GM19025 (cell line): ENCODE measurements around the gene TDP1.

ENCODE experiments used
- ATAC-seq: cut with Tn5 transposase; IDR thresholded peaks from one replicate; pipeline ENCODE4 v1.9.1; 2021; ENCODE audit warnings: mild to moderate bottlenecking, low read depth, moderate library complexity; ENCODE audit not compliant: unreplicated experiment

Gene TDP1

GRCh38 chr14:89955745-89956660, at the start of gene TDP1:
TSS of gene TDP1 (plus strand) at chr14:89955927. CDS start at chr14:89963115, 7,188 bp downstream.
- peak; percentile 56 for ATAC-seq

GRCh38 chr14:89906000-89906399, 49.7 kb upstream of the TDP1 start:
- ATAC-seq, result no peak

DNA sequence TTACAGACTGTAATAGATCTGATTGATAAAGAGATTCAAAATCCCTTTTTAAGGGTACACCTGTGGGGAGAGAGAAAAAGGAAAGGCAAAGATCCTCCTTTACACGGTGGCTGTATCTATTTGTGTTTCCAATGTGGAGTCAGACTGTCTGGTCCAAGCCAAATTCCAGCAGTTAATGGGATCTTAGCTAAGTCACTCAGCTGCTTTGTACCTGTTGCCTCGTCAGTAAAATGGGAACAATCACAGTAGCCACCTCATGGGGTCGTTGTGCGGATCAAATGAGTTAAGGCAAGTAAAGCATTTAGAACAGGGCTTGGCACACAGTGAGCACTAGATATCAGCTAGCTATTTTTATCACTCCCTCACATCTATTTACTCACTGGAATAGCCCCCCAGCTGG, 48.1 kb upstream of the TDP1 start:
- no peak for ATAC-seq

GRCh38 chr14:89908712-89909450, 46.8 kb upstream of the TDP1 start:
- no peak for ATAC-seq

DNA sequence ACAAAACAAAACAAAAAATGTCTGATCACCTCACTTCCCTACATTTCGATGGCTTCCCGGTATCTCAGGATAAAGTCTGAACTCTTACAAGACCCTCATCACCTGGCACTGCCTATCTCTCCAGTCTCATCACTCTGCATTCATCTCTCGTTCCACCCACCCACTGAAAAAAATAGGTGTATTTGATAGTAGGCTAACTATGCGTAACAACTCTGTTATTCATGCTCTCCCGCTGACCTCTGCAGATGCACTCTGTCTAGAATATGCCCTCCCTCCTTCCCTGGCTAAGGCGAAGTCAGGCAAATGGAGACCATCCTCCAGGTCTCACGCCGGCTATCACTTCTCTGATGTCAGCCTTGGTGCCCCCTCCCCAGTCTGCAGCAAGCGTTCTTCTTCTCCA, 46.1 kb upstream of the TDP1 start:
- ATAC-seq, result no peak

GRCh38 chr14:89910691-89911009, 45.1 kb upstream of the TDP1 start:
- ATAC-seq, result no peak

- ATAC-seq, result no peak
Observed at GRCh38 chr14:89911010-89911919, 44.5 kb upstream of the TDP1 start.

DNA sequence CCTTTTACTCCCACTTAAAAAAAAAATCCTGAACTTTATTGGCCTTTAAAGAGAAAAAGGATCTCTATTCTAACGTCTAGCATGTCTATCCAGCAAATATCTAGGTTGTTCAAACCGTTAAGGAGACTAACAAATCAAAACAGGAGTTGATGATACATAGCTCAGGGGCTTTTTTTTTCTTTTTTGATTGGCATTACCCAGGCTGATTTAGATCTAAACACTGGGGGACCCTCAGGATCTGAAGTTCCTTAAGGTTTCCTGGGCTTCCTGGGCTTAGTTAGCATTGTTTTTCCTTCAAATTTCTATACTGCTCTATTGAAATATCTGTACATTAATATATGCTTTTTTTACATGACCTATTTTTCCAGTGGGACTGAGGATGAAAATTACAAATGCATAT, 43.5 kb upstream of the TDP1 start:
- ATAC-seq, result no peak

DNA sequence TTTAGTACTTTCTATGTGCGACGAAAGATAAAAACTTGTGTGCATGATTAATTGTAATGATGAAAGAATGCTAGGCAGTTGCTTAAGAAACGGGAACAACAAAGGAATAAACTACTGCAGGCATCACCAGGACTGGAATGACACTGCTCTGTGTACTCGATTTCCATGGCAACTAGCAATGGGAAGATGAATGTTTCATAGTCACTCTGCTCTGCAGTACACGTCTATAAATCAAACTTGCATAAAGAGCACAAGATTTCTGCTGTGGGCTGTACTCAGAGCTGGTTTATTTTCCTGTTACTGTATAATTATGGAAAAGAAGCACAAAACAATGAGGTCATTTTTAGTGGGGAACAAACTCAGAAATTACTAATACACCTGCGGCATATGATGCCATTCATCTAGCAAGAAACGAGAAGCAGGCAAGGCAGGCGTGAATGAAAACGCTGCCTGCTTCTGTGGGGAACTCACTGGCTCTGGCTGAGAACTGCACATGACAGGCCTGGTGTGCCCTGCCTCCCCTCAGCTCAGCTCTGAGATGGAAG, 43.0 kb upstream of the TDP1 start:
- no peak for ATAC-seq

GRCh38 chr14:89915114-89915878, 40.4 kb upstream of the TDP1 start:
- ATAC-seq, result no peak

DNA sequence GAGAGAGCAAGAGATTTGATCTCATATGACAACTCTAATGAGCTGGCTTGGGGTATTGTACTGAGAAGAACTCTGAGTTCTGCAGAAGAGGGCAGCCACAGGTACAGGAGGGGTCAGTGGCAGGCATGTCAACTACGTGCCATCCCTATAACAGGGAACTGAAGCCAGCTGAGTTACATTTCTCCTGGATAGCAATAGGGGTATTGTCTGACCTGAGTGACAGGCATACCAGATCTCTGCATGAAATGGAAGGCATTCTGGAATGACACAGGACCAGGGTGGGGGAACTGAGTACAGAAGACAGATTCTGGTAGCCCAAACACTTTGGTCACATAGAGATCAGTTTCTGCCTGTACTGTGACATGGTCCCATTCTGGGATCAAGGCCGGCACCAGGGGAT, 37.0 kb upstream of the TDP1 start:
- ATAC-seq, result no peak

DNA sequence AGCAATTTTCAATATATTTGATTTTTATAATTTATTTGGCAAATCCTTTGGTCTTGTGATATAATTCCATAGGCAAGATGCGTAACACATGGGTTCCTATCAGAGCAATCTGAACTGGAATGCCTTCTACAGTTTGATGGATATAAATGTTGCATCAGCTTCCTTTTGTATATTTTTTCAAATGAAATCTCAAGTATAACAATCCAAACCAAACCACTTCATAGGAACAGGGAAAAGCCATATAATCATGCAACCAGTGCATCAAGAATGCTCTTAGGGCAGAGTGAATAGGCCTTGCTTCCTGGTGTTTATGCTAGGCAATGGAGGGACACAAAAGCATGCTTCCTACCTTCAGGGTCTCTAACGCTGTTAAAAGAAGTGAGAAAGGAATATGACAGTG, 35.7 kb upstream of the TDP1 start:
- no peak for ATAC-seq

- ATAC-seq, result no peak
Observed at GRCh38 chr14:89921346-89921745, 34.4 kb upstream of the TDP1 start.

GRCh38 chr14:89922031-89922907, 33.5 kb upstream of the TDP1 start:
- no peak for ATAC-seq

GRCh38 chr14:89924268-89924667, 31.5 kb upstream of the TDP1 start:
- ATAC-seq, result no peak

- ATAC-seq, result no peak
Observed at GRCh38 chr14:89926694-89927093, 29.0 kb upstream of the TDP1 start.

DNA sequence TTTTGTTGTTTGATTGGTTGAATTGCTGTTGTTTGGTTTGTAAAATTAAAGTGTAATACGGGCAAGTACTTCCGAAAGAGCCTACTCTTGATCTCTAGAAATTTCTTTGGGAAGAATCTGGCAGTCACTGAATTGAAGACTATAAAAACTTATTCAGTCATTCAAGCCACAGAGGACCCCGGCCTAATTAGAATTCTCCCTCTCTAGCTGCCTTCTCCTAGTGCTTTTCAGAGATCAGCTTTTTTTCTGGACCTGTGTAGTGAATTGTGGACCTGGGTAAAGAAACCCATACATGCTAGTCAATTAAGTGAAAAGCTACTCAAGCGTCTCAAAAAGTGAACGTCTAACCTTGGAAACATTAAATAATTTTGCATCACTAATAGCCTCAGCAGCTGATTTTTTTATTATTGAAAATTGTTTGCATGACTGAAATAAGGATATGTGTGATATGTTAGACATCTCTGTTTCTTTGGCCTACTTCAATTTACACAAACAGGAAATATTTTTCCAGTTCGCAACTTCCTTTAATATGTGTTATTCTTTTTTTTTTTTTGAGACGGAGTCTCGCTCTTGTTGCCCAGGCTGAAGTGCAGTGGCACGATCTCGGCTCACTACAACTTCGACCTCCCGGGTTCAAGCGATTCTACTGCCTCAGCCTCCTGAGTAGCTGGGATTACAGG, 28.4 kb upstream of the TDP1 start:
- no peak for ATAC-seq

GRCh38 chr14:89933002-89933401, 22.7 kb upstream of the TDP1 start:
- ATAC-seq, result no peak
